GM13976 (cell line): Measurements from ENCODE around the gene ADK.

Experiments
- DNase-seq: peaks from one replicate; pipeline ENCODE4 v3.0.0; 2012; ENCODE audit warnings: low spot score
- CTCF ChIP-seq: IDR thresholded peaks from 2 replicates; pipeline ENCODE4 v1.5.1; 2012; ENCODE audit warnings: borderline replicate concordance, mild to moderate bottlenecking; ENCODE audit not compliant: insufficient read depth; ENCODE audit errors: extremely low read depth, missing control alignments, control extremely low read depth
- in situ Hi-C: fragments of 300-500 bp; cut with MboI; formaldehyde crosslinking; loops from one replicate; pipeline ENCODE4 v1.12.0; 2022; ENCODE audit warnings: low sequenced_read_pairs, mixed read lengths, inconsistent platforms; ENCODE audit not compliant: unreplicated experiment

Gene ADK

GRCh38 chr10:74332398-74332797 lies 181.4 kb downstream of the ADK start:
- no peak for TF ChIP-seq CTCF
- in situ Hi-C loops = no loop called here
- no peak for DNase-seq

- TF ChIP-seq CTCF = no peak
- no peak for DNase-seq
- in situ Hi-C loops = no loop called here
Measured at GRCh38 chr10:74333174-74333573, 182.2 kb downstream of the ADK start.

GRCh38 chr10:74334221-74334620 lies 183.2 kb downstream of the ADK start:
- no peak for DNase-seq
- in situ Hi-C loops = no loop called here
- no peak for TF ChIP-seq CTCF

- in situ Hi-C loops = no loop called here
- DNase-seq = no peak
- TF ChIP-seq CTCF = no peak
Measured at GRCh38 chr10:74335501-74335900, 184.5 kb downstream of the ADK start.

- DNase-seq = no peak
- in situ Hi-C loops = no loop called here
- no peak for TF ChIP-seq CTCF
Measured at GRCh38 chr10:74337330-74338016, 186.5 kb downstream of the ADK start.

GRCh38 chr10:74342991-74343390 lies 192.0 kb downstream of the ADK start:
- in situ Hi-C loops = no loop called here
- DNase-seq = no peak

More at GRCh38 chr10:74342991-74343390, 192.0 kb downstream of the ADK start:
- TF ChIP-seq CTCF = no peak
